Liver (tissue), 9 donors: ENCODE data around the gene SLC25A38. TPM values are rescaled to one million over a fixed set of nuclear protein-coding genes. Genes with fewer than 3 reads are reported as not detected.

ENCODE experiments used
- DNase-seq: peaks from one replicate; pipeline ENCODE4 v3.0.0-alpha.2; 2017; ENCODE audit warnings: low spot score
- H3K27ac ChIP-seq, 2 donors: one replicate each; pipeline ENCODE4 v1.7.0; 2013; ENCODE audit warnings: inconsistent platforms in 2 of 2, low read length in 2 of 2, control low read depth in 1 of 2, low read depth in 1 of 2, mild to moderate bottlenecking in 1 of 2
- H3K27me3 ChIP-seq, 4 donors: one replicate each; pipeline versions ENCODE4 v1.6.1 to v1.7.0; 2013; ENCODE audit warnings: low read length in 3 of 4, inconsistent platforms in 1 of 4, mild to moderate bottlenecking in 1 of 4, moderate library complexity in 1 of 4; ENCODE audit not compliant: control insufficient read depth in 4 of 4, insufficient read depth in 4 of 4
- H3K36me3 ChIP-seq, 4 donors: one replicate each; pipeline versions ENCODE4 v1.6.1 to v1.7.0; 2013; ENCODE audit warnings: low read length in 3 of 4, mild to moderate bottlenecking in 3 of 4, low read depth in 1 of 4, moderate library complexity in 1 of 4; ENCODE audit not compliant: control insufficient read depth in 4 of 4, insufficient read depth in 3 of 4
- H3K4me1 ChIP-seq, 4 donors: one replicate each; pipeline versions ENCODE4 v1.6.1 to v1.7.0; 2013; ENCODE audit warnings: low read length in 3 of 4, mild to moderate bottlenecking in 3 of 4, moderate library complexity in 1 of 4; ENCODE audit not compliant: control insufficient read depth in 4 of 4, insufficient read depth in 4 of 4
- H3K4me3 ChIP-seq, 3 donors: one replicate each; pipeline versions ENCODE4 v1.6.1 to v1.7.0; 2013; ENCODE audit warnings: low read length in 3 of 3, control low read depth in 1 of 3, low read depth in 1 of 3, mild to moderate bottlenecking in 1 of 3
- H3K9ac ChIP-seq, 2 donors: one replicate each; pipeline ENCODE4 v1.7.0; 2013; ENCODE audit warnings: low read length in 2 of 2, mild to moderate bottlenecking in 2 of 2, moderate library complexity in 2 of 2, control low read depth in 1 of 2, low read depth in 1 of 2
- H3K9me3 ChIP-seq, 4 donors: one replicate each; pipeline versions ENCODE4 v1.6.1 to v1.7.0; 2013; ENCODE audit warnings: low read length in 3 of 4; ENCODE audit not compliant: control insufficient read depth in 4 of 4
- ATF3 ChIP-seq: IDR thresholded peaks from 2 replicates; pipeline ENCODE4 v1.6.1; 2016; ENCODE audit warnings: antibody characterized with exemption
- CTCF ChIP-seq: fragments of 150-350 bp; IDR thresholded peaks from 2 replicates; pipeline ENCODE4 v1.5.1; 2017; ENCODE audit warnings: improper control_type of control experiment, low read depth, low read length; ENCODE audit not compliant: missing input control
- EGR1 ChIP-seq, 2 donors: IDR thresholded peaks; 2 replicates each; pipeline ENCODE4 v1.6.1; 2016 to 2018; ENCODE audit warnings: antibody characterized with exemption in 2 of 2, low read depth in 2 of 2
- FOXA2 ChIP-seq: IDR thresholded peaks from 2 replicates; pipeline ENCODE4 v1.6.1; 2016; ENCODE audit warnings: antibody characterized with exemption
- GABPA ChIP-seq, 2 donors: IDR thresholded peaks in 1 of 2; conservative IDR thresholded peaks in 1 of 2; 2 replicates each; pipeline ENCODE4 v1.6.1; 2016; ENCODE audit warnings: antibody characterized with exemption in 2 of 2, mild to moderate bottlenecking in 1 of 2, moderate library complexity in 1 of 2
- HNF4A ChIP-seq, 2 donors: conservative IDR thresholded peaks; 2 replicates each; pipeline ENCODE4 v1.6.1; 2016; ENCODE audit warnings: antibody characterized with exemption in 2 of 2, mild to moderate bottlenecking in 2 of 2
- HNF4G ChIP-seq: IDR thresholded peaks from 2 replicates; pipeline ENCODE4 v1.6.1; 2016; ENCODE audit warnings: antibody characterized with exemption
- JUND ChIP-seq, 2 donors: IDR thresholded peaks; 2 replicates each; pipeline ENCODE4 v1.6.1; 2016; ENCODE audit warnings: antibody characterized with exemption in 2 of 2
- MAX ChIP-seq: IDR thresholded peaks from 2 replicates; pipeline ENCODE4 v1.6.1; 2016; ENCODE audit warnings: antibody characterized with exemption
- RAD21 ChIP-seq, 2 donors: IDR thresholded peaks; 2 replicates each; pipeline ENCODE4 v1.6.1; 2016; ENCODE audit warnings: antibody characterized with exemption in 2 of 2, mild to moderate bottlenecking in 2 of 2
- REST ChIP-seq: IDR thresholded peaks from 2 replicates; pipeline ENCODE4 v1.6.1; 2016; ENCODE audit warnings: antibody characterized with exemption, mild to moderate bottlenecking
- RXRA ChIP-seq, 2 donors: IDR thresholded peaks; 2 replicates each; pipeline ENCODE4 v1.6.1; 2017 to 2018; ENCODE audit warnings: antibody characterized with exemption in 2 of 2, mild to moderate bottlenecking in 1 of 2
- SP1 ChIP-seq: IDR thresholded peaks from 2 replicates; pipeline ENCODE4 v1.6.1; 2018; ENCODE audit warnings: antibody characterized with exemption, mild to moderate bottlenecking
- TAF1 ChIP-seq: conservative IDR thresholded peaks from 2 replicates; pipeline ENCODE4 v1.6.1; 2016; ENCODE audit warnings: antibody characterized with exemption, mild to moderate bottlenecking
- YY1 ChIP-seq: IDR thresholded peaks from 2 replicates; pipeline ENCODE4 v1.6.1; 2016; ENCODE audit warnings: antibody characterized with exemption, mild to moderate bottlenecking
- WGBS: extraction: QIAGEN DNeasy Blood & Tissue Kit; methylation state at CpG from one replicate; pipeline ENCODE4 v1.1.7; 2013; 5-methylcytosine and 5-hydroxymethylcytosine counted together
- polyA plus RNA-seq, 2 donors: library from polyadenylated mRNA; stranded (reverse) in 1 of 2; unstranded in 1 of 2; fragments of 200-250 nt in 1 of 2; fragments of >200 nt in 1 of 2; fragmentation: Nextera tagmentation in 1 of 2; extraction: Ambion mirVana in 1 of 2; gene quantifications; one replicate each; pipeline versions ENCODE4 v1.2.1 to v1.2.3, GENCODE V29; 2013 to 2015
- total RNA-seq, 2 donors: library from RNA; depleted of rRNA; stranded (reverse); fragments of >200 nt; gene quantifications; one replicate each; pipeline ENCODE4 v1.2.3, GENCODE V29; 2014
- donor health status: healthy.
- donor health status: healthy.
- donor health status: healthy.
- donor health status: healthy.
- donor health status: healthy.

SLC25A38 gene
- total and polyA plus RNA-seq, 4 donors: 19.8 to 44.4 (median 24.3) TPM

GRCh38 chr3:39419742-39420315, 36.7 kb downstream of the SLC25A38 start:
- H3K4me3 ChIP-seq: no peak overlapping the region
- no peaks in the 10 kb centered on the region for H3K27me3 ChIP-seq
- H3K27ac ChIP-seq: no peak overlapping the region
- no peaks in the 10 kb centered on the region for H3K4me1 ChIP-seq
- no peak overlapping the region for H3K9ac ChIP-seq
- TF ChIP-seq FOXA2: no peak
- TF ChIP-seq JUND (IDR thresholded peaks at IDR 0.05): no peak
- no peak for TF ChIP-seq GABPA (IDR thresholded peaks at IDR 0.05 in 1 of 2, conservative IDR thresholded peaks at IDR 0.05 in 1 of 2)
- no peak for TF ChIP-seq TAF1
- TF ChIP-seq RAD21 (IDR thresholded peaks at IDR 0.05): no peak
- TF ChIP-seq REST: no peak
- no peak for TF ChIP-seq HNF4A (conservative IDR thresholded peaks at IDR 0.05)
- TF ChIP-seq HNF4G: no peak
- TF ChIP-seq YY1: no peak
- TF ChIP-seq CTCF: no peak
- TF ChIP-seq ATF3: no peak
- no peak for TF ChIP-seq EGR1 (IDR thresholded peaks at IDR 0.05; ENCODE audit: low read depth in 2 of 2)
- no peak for TF ChIP-seq MAX
- no peak for TF ChIP-seq SP1
- H3K9me3 ChIP-seq: no peaks in the 10 kb centered on the region
- DNase-seq: no peak
- no peaks in the 10 kb centered on the region for H3K36me3 ChIP-seq
- WGBS: 82% methylated on average over 2 of the region's 2 CpGs

GRCh38 chr3:39420543-39420942, 37.4 kb downstream of the SLC25A38 start:
- Histone ChIP-seq H3K36me3 (no peaks in the 10 kb centered on the region), H3K27me3 (no peaks in the 10 kb centered on the region), H3K27ac (no peak overlapping the region), H3K4me3 (no peak overlapping the region), H3K4me1 (no peaks in the 10 kb centered on the region), H3K9me3 (no peaks in the 10 kb centered on the region), H3K9ac (no peak overlapping the region)
- DNase-seq: no peak
- WGBS: 93% methylated on average over 2 of the region's 2 CpGs
- TF ChIP-seq FOXA2 (no peak), RXRA (IDR thresholded peaks at IDR 0.05) (no peak), EGR1 (IDR thresholded peaks at IDR 0.05; ENCODE audit: low read depth in 2 of 2) (no peak), GABPA (IDR thresholded peaks at IDR 0.05 in 1 of 2, conservative IDR thresholded peaks at IDR 0.05 in 1 of 2) (no peak), TAF1 (no peak), SP1 (no peak), CTCF (no peak)
